ENCODE data around the gene ST6GALNAC6.

GRCh38 chr9:127844821-127845359, 54.5 kb downstream of the ST6GALNAC6 start:
- TF ChIP-seq CTCF (IDR thresholded peaks at IDR 0.05) (no peak), POLR2A (IDR thresholded peaks at IDR 0.05) (no peak)

Data from heart left ventricle (tissue), 13 donors.